Natural killer cell treated with Interleukin-12 subunit alpha and Interleukin-12 subunit beta and Interleukin-15 and Interleukin-18, amount 100 ng/mL, for 72 hours (primary cell): ENCODE data around the gene FGF19. TPM values are rescaled to one million over a fixed set of nuclear protein-coding genes. Genes with fewer than 3 reads are reported as not detected.

Source experiments
- ATAC-seq, 2 donors: fragments of 150-1000 bp; cut with Tn5 transposase in 1 of 2; sonication (Bioruptor Pico), chemical (Tn5 transposase) in 1 of 2; 2 replicates each; pipeline ENCODE4 v1.10.0; 2021
- DNase-seq: peaks from one replicate; pipeline ENCODE4 v3.0.0; 2022; ENCODE audit warnings: low spot score
- H3K27ac Mint-ChIP-seq, 2 donors: 1 replicate in 1 of 2; 2 replicates in 1 of 2; pipeline ENCODE4 v1.8.0; 2022; ENCODE audit warnings: mixed read lengths in 2 of 2, mild to moderate bottlenecking in 1 of 2, moderate library complexity in 1 of 2
- H3K27me3 Mint-ChIP-seq, 2 donors: 1 replicate in 1 of 2; 2 replicates in 1 of 2; pipeline ENCODE4 v1.8.0; 2022; ENCODE audit warnings: mixed read lengths in 2 of 2
- H3K36me3 Mint-ChIP-seq: one replicate; pipeline ENCODE4 v1.8.0; 2022; ENCODE audit warnings: mixed read lengths
- H3K4me1 Mint-ChIP-seq, 2 donors: 1 replicate in 1 of 2; 2 replicates in 1 of 2; pipeline ENCODE4 v1.8.0; 2022; ENCODE audit warnings: low read depth in 2 of 2, mixed read lengths in 2 of 2, mild to moderate bottlenecking in 1 of 2
- H3K4me3 Mint-ChIP-seq: one replicate; pipeline ENCODE4 v1.8.0; 2022; ENCODE audit warnings: mixed read lengths
- H3K9me3 Mint-ChIP-seq: 2 replicates; pipeline ENCODE4 v1.8.0; 2022; ENCODE audit warnings: mixed read lengths
- total RNA-seq, 2 donors: library from RNA; stranded (reverse); gene quantifications; one replicate each; pipeline ENCODE4 v1.2.3, GENCODE V29; 2022

FGF19 gene
- total RNA-seq, 2 donors from 2014 or later = not detected

DNA sequence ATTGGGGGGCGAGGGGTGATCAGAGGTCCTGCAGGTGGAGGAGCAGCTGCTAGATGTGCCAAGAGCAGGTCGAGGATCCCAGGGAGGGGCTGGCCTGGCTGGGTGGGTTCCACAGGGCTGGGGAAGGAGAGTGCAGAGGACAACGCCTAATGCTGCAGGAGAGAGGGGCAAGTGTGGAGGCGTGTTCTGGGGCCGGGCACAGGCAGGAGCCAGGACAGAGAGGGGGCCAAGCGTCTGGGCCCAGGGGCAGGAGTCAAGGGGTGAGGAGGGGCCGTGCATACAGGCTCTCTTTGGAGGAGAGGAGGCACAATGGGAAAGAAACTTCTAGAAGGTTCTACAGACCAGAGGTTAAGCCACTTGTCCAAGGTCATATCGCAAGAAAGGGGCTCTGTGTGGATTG is 26.7 kb upstream of the FGF19 start:
- Mint-ChIP-seq H3K4me3 (no peak overlapping the region), H3K27ac (no peak overlapping the region), H3K9me3 (no peaks in the 10 kb centered on the region), H3K4me1 (no peaks in the 10 kb centered on the region), H3K27me3 (peaks cover 22 to 24% of the 10 kb centered on the region in 2 donors), H3K36me3 (peaks cover 6% of the 10 kb centered on the region)
- DNase-seq (peak; percentile 41), ATAC-seq (no peak)

- H3K27me3 Mint-ChIP-seq = peaks cover 19 to 25% of the 10 kb centered on the region in 2 donors
- H3K36me3 Mint-ChIP-seq = peaks cover 6% of the 10 kb centered on the region
- no peaks in the 10 kb centered on the region for H3K4me1 Mint-ChIP-seq
- ATAC-seq (no peak), DNase-seq (peak; percentile 38)
- no peak overlapping the region for H3K27ac Mint-ChIP-seq
- H3K4me3 Mint-ChIP-seq = no peak overlapping the region
- H3K9me3 Mint-ChIP-seq = no peaks in the 10 kb centered on the region
Measured at GRCh38 chr11:69729252-69729651, 25.4 kb upstream of the FGF19 start.

DNA sequence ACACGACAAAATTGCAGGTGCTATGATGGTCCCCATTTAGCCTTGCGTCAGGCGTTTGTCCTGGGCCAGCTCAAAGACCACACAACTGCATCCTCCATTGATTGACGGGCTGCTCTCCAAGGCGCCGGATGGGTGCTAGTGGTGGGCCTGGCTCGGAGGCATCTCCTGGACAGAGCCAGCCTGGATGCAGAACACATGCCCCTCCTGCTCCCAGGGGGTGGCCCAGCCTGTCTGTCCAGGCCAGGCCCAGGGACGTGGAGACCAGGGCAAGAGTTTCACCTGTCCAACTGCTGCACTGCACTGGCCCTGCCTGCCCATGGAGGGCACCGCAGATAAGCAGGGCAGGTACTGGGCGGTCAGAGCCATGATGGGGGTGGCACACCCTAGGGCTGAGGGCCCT is 23.4 kb upstream of the FGF19 start:
- H3K9me3 Mint-ChIP-seq = no peaks in the 10 kb centered on the region
- H3K36me3 Mint-ChIP-seq = no peaks in the 10 kb centered on the region
- no peak overlapping the region for H3K27ac Mint-ChIP-seq
- H3K4me3 Mint-ChIP-seq = no peak overlapping the region
- ATAC-seq (peak in 1 of 2 donors; percentile 22), DNase-seq (peak; percentile 32)
- peaks cover 19 to 31% of the 10 kb centered on the region in 2 donors for H3K27me3 Mint-ChIP-seq
- H3K4me1 Mint-ChIP-seq = no peaks in the 10 kb centered on the region

- Mint-ChIP-seq H3K9me3 (no peaks in the 10 kb centered on the region), H3K4me1 (no peaks in the 10 kb centered on the region), H3K36me3 (no peaks in the 10 kb centered on the region), H3K4me3 (no peak overlapping the region), H3K27ac (no peak overlapping the region), H3K27me3 (peaks cover 20 to 31% of the 10 kb centered on the region in 2 donors)
- peak; percentile 58 for DNase-seq
- ATAC-seq = no peak
Measured at GRCh38 chr11:69726481-69726880, 22.7 kb upstream of the FGF19 start.

DNA sequence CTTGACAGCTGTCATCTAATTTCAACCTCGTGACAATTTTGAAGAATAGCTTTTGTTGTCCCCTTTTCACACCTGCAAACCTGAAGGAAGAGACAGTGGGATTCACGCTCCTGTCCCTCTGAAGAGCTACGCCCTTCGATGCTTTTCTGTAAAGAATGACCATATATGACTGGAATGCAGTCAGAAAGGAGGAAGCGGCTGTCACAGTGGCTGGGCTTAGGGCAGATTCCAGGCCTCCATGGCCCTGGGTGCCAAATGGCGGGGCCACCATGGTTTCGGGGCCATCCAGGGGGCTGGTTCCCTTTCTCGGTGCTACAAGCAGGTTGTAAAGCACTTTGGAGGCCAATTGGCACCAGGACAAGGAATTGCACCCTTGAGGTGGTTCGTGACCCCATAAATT is 22.2 kb upstream of the FGF19 start:
- no peak overlapping the region for H3K27ac Mint-ChIP-seq
- ATAC-seq (no peak), DNase-seq (no peak)
- H3K27me3 Mint-ChIP-seq = peaks cover 20 to 31% of the 10 kb centered on the region in 2 donors
- no peak overlapping the region for H3K4me3 Mint-ChIP-seq
- no peaks in the 10 kb centered on the region for H3K4me1 Mint-ChIP-seq
- H3K9me3 Mint-ChIP-seq = no peaks in the 10 kb centered on the region
- no peaks in the 10 kb centered on the region for H3K36me3 Mint-ChIP-seq

DNA sequence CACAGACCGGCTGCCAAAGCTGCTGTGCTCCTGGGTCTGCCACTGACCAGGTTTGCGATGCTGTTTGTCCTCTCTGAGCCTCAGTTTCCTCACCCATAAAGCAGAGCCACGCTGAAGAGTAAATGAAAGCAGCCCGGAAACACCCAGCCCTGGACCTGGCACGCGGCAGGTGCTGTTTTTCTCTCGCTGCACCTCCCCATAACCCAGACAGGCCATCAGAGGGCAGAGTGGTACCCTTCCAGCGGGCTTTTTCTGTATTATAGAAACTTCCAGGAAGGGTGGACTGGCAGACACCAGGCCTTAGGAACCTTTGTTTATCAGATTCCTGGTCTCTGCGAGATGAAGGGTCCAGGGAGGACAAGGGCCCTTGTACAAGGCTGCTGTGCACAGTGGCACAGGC is 17.9 kb upstream of the FGF19 start:
- Mint-ChIP-seq H3K9me3 (no peaks in the 10 kb centered on the region), H3K27ac (no peak overlapping the region), H3K4me1 (no peaks in the 10 kb centered on the region), H3K27me3 (peaks cover 24 to 28% of the 10 kb centered on the region in 2 donors), H3K4me3 (no peak overlapping the region), H3K36me3 (no peaks in the 10 kb centered on the region)
- ATAC-seq = peak in 1 of 2 donors; percentile 7
- peak; percentile 23 for DNase-seq

GRCh38 chr11:69721106-69721505 is 17.3 kb upstream of the FGF19 start:
- no peak overlapping the region for H3K4me3 Mint-ChIP-seq
- peaks cover 24 to 25% of the 10 kb centered on the region in 2 donors for H3K27me3 Mint-ChIP-seq

DNA sequence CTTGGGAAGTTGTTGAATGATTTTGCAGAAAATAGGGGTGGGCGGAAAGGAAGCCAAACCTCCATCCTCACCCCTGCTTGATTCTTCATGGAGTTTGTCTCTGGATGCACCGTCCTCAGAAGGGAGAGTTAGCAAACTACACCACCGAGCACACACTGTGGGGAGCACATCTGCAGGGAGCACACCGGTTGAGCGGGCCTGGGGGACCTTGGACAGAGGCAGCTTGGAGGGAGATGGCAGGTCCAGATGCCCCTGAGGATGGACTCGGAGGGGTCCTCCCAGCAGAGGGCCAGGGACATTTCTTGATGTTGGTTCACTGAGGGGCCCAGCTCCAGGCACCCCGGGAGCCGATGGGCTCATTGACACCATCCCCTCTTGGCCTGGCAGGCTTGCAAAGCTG is 15.1 kb upstream of the FGF19 start:
- ATAC-seq (no peak), DNase-seq (peak; percentile 44)
- Mint-ChIP-seq H3K27me3 (peaks cover 18 to 24% of the 10 kb centered on the region in 2 donors), H3K4me3 (no peak overlapping the region), H3K27ac (no peak overlapping the region), H3K4me1 (no peaks in the 10 kb centered on the region), H3K36me3 (no peaks in the 10 kb centered on the region), H3K9me3 (no peaks in the 10 kb centered on the region)

More at GRCh38 chr11:69721106-69721505, 17.3 kb upstream of the FGF19 start:
- H3K27ac Mint-ChIP-seq = no peak overlapping the region
- no peak for ATAC-seq
- H3K4me1 Mint-ChIP-seq = no peaks in the 10 kb centered on the region
- no peaks in the 10 kb centered on the region for H3K36me3 Mint-ChIP-seq
- no peaks in the 10 kb centered on the region for H3K9me3 Mint-ChIP-seq
- DNase-seq = peak; percentile 48

DNA sequence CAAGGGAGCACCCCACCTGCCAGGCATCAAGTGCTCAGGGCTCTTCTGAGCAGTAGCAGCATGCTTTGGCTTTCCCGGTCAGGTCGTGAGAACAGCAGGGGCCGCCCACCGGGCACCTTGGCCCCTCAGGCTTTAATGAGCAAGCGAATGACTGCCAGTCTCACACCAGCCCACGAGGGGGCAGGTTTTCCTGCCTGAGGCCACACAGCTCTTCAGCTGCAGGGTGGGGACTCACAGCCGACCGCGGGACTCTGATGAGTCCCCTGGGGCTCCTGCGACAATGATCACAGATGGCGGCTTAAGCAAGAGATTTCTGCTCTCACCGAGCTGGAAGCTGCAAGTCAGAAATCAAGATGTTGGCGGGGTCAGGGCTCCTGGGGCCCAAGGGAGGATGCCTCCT is 14.3 kb upstream of the FGF19 start:
- Mint-ChIP-seq H3K4me3 (no peak overlapping the region), H3K27me3 (peaks cover 18 to 24% of the 10 kb centered on the region in 2 donors), H3K9me3 (no peaks in the 10 kb centered on the region), H3K36me3 (no peaks in the 10 kb centered on the region), H3K4me1 (no peaks in the 10 kb centered on the region), H3K27ac (no peak overlapping the region)
- ATAC-seq (peak in 1 of 2 donors; percentile 39), DNase-seq (peak; percentile 40)

- H3K27ac Mint-ChIP-seq = no peak overlapping the region
- peak in 1 of 2 donors; percentile 24 for ATAC-seq
- peak; percentile 44 for DNase-seq
- no peaks in the 10 kb centered on the region for H3K36me3 Mint-ChIP-seq
- H3K27me3 Mint-ChIP-seq = peaks cover 14 to 16% of the 10 kb centered on the region in 2 donors
- H3K4me3 Mint-ChIP-seq = no peak overlapping the region
- H3K9me3 Mint-ChIP-seq = no peaks in the 10 kb centered on the region
- peaks cover 1 to 2% of the 10 kb centered on the region in 2 donors for H3K4me1 Mint-ChIP-seq
Measured at GRCh38 chr11:69716891-69717747, 13.3 kb upstream of the FGF19 start.

GRCh38 chr11:69716099-69716498 is 12.3 kb upstream of the FGF19 start:
- ATAC-seq = no peak
- Mint-ChIP-seq H3K27ac (no peak overlapping the region), H3K36me3 (no peaks in the 10 kb centered on the region), H3K9me3 (no peaks in the 10 kb centered on the region), H3K4me3 (no peak overlapping the region), H3K4me1 (peaks cover 8% of the 10 kb centered on the region in 2 donors), H3K27me3 (peaks cover 21 to 26% of the 10 kb centered on the region in 2 donors)
- DNase-seq = no peak

DNA sequence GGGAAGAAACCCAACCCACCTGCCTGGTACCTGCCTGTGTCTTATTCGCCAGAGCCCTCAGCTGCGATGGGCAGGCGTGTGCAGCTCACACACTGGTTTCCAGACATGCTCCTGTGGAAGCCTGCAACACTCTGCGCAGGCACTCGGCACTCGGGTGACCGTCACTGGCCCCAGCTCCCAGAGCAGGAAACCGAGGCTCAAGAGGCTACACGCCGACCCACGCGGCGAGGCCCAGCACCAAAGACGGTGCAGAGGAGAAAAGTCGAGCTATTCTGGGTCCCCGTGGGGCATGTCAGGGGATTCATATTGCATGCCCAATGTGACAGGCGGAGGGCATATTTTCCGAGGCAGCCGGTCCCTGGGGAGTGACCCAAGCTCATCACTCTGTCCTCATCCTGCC is 11.6 kb upstream of the FGF19 start:
- Mint-ChIP-seq H3K9me3 (no peaks in the 10 kb centered on the region), H3K36me3 (no peaks in the 10 kb centered on the region), H3K4me1 (peaks cover 8% of the 10 kb centered on the region in 2 donors), H3K27ac (no peak overlapping the region), H3K27me3 (peaks cover 24 to 30% of the 10 kb centered on the region in 2 donors), H3K4me3 (no peak overlapping the region)
- ATAC-seq (no peak), DNase-seq (no peak)

- H3K27me3 Mint-ChIP-seq = peaks cover 17 to 21% of the 10 kb centered on the region in 2 donors
- DNase-seq (no peak), ATAC-seq (no peak)
- no peaks in the 10 kb centered on the region for H3K9me3 Mint-ChIP-seq
- H3K4me1 Mint-ChIP-seq = peaks cover 8% of the 10 kb centered on the region in 2 donors
- no peaks in the 10 kb centered on the region for H3K36me3 Mint-ChIP-seq
- no peak overlapping the region for H3K27ac Mint-ChIP-seq
- H3K4me3 Mint-ChIP-seq = no peak overlapping the region
Measured at GRCh38 chr11:69711822-69712801, 8.3 kb upstream of the FGF19 start.
